ENCODE results near the gene PSD2. TPM values are rescaled to one million over a fixed set of nuclear protein-coding genes. Genes with fewer than 3 reads are reported as not detected.

Gene PSD2
- total RNA-seq, 1 donor from 2014 or later: 0.14 TPM

GRCh38 chr5:139794067-139794846 lies 1.4 kb upstream of the PSD2 start:
- no peak for DNase-seq (ENCODE audit: low spot score, unreplicated experiment)
- Mint-ChIP-seq H3K27ac (no peak overlapping the region), H3K27me3 (peaks cover 88% of the 10 kb centered on the region), H3K36me3 (ENCODE audit: insufficient read depth) (no peaks in the 10 kb centered on the region), H3K4me1 (ENCODE audit: low read depth) (no peaks in the 10 kb centered on the region), H3K9me3 (ENCODE audit: low read depth) (no peaks in the 10 kb centered on the region), H3K4me3 (ENCODE audit: low read depth) (no peak overlapping the region)
- no peak for TF ChIP-seq CTCF (IDR thresholded peaks at IDR 0.05; ENCODE audit: unreplicated experiment)

GRCh38 chr5:139796061-139796806 lies 626 bp downstream of the PSD2 start:
- no peaks in the 10 kb centered on the region for H3K36me3 Mint-ChIP-seq (ENCODE audit: insufficient read depth)
- H3K9me3 Mint-ChIP-seq (ENCODE audit: low read depth): no peaks in the 10 kb centered on the region
- H3K27me3 Mint-ChIP-seq: peaks cover 90% of the 10 kb centered on the region
- no peak overlapping the region for H3K27ac Mint-ChIP-seq
- no peaks in the 10 kb centered on the region for H3K4me1 Mint-ChIP-seq (ENCODE audit: low read depth)
- DNase-seq (ENCODE audit: low spot score, unreplicated experiment): no peak
- TF ChIP-seq CTCF (IDR thresholded peaks at IDR 0.05; ENCODE audit: unreplicated experiment): no peak
- no peak overlapping the region for H3K4me3 Mint-ChIP-seq (ENCODE audit: low read depth)

GRCh38 chr5:139797335-139797734 lies 1.7 kb downstream of the PSD2 start:
- H3K4me3 Mint-ChIP-seq (ENCODE audit: low read depth): no peak overlapping the region
- no peaks in the 10 kb centered on the region for H3K9me3 Mint-ChIP-seq (ENCODE audit: low read depth)
- H3K27me3 Mint-ChIP-seq: peaks cover 90% of the 10 kb centered on the region
- H3K36me3 Mint-ChIP-seq (ENCODE audit: insufficient read depth): no peaks in the 10 kb centered on the region
- no peaks in the 10 kb centered on the region for H3K4me1 Mint-ChIP-seq (ENCODE audit: low read depth)
- H3K27ac Mint-ChIP-seq: no peak overlapping the region
- no peak for TF ChIP-seq CTCF (IDR thresholded peaks at IDR 0.05; ENCODE audit: unreplicated experiment)
- DNase-seq (ENCODE audit: low spot score, unreplicated experiment): no peak

GRCh38 chr5:139797856-139798510 lies 2.4 kb downstream of the PSD2 start:
- no peaks in the 10 kb centered on the region for H3K9me3 Mint-ChIP-seq (ENCODE audit: low read depth)
- no peak overlapping the region for H3K4me3 Mint-ChIP-seq (ENCODE audit: low read depth)
- no peaks in the 10 kb centered on the region for H3K36me3 Mint-ChIP-seq (ENCODE audit: insufficient read depth)
- H3K27me3 Mint-ChIP-seq: peaks cover 90% of the 10 kb centered on the region
- H3K4me1 Mint-ChIP-seq (ENCODE audit: low read depth): no peaks in the 10 kb centered on the region
- TF ChIP-seq CTCF (IDR thresholded peaks at IDR 0.05; ENCODE audit: unreplicated experiment): no peak
- no peak for DNase-seq (ENCODE audit: low spot score, unreplicated experiment)
- no peak overlapping the region for H3K27ac Mint-ChIP-seq

GRCh38 chr5:139798883-139799282 lies 3.3 kb downstream of the PSD2 start:
- Mint-ChIP-seq H3K4me3 (ENCODE audit: low read depth) (no peak overlapping the region), H3K36me3 (ENCODE audit: insufficient read depth) (no peaks in the 10 kb centered on the region), H3K4me1 (ENCODE audit: low read depth) (no peaks in the 10 kb centered on the region), H3K27me3 (peaks cover 83% of the 10 kb centered on the region), H3K27ac (no peak overlapping the region), H3K9me3 (ENCODE audit: low read depth) (no peaks in the 10 kb centered on the region)
- DNase-seq (ENCODE audit: low spot score, unreplicated experiment): no peak
- no peak for TF ChIP-seq CTCF (IDR thresholded peaks at IDR 0.05; ENCODE audit: unreplicated experiment)
